ELF-1 (cell line): ENCODE data around the gene PKDREJ.
"Not testable (repeated sequence)": the region's sequence is repeated elsewhere in the genome, so short reads cannot be mapped to it uniquely, and the experiment has no call there.

Source experiments
- DNase-seq: peaks from one replicate; pipeline ENCODE4 v3.0.0-alpha.2; 2016; ENCODE audit warnings: low read depth, low spot score

The PKDREJ gene

GRCh38 chr22:46269564-46269963 lies 6.4 kb upstream of the PKDREJ start:
- no peak for DNase-seq

DNA sequence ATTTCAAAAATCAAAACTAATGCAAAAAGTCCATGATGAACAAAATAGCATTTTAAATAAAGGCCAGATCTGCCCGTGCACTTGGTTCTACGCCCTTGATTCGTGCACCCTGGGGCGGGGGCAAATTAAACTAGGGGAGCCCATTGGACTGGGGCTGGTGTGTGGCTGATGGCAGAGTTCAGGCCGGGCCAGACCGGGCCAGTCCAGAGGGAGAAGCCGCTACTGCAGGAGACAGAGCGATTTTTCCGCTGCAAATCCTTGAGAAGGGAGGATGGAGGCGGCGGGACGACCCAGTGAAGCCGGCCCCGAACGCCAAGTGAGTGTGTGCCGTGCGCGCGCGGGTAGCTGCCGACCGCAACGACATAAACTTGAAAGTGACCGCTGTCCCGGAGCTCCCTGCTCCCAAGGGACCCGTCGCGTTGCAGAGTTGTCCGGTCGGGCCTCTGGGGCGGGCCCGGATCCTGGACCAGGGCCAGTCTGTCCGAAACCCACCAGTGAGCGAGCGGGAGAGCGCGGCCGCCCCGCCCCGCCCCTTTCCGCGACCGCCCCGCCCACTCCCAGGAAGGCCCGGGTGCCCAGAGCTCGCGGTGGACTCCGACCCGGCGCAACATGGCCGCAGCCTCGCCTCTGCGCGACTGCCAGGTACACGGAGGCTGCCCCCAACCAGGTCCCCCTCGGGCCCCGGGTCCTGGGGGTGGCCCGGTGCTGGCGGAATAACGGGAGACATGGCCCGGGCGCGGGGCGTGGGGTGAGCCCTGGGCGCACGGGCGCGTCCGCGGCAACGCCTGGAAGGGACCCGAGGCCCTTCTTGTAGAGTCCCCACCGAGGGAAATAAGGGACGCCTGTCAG lies 4.5 kb upstream of the PKDREJ start, which contains the start of gene TTC38:
TSS of gene TTC38 (plus strand) at position 578 of the 849 bp plus-strand sequence. CDS start at position 610, 32 bp downstream.
- DNase-seq, result peak; percentile 65

DNA sequence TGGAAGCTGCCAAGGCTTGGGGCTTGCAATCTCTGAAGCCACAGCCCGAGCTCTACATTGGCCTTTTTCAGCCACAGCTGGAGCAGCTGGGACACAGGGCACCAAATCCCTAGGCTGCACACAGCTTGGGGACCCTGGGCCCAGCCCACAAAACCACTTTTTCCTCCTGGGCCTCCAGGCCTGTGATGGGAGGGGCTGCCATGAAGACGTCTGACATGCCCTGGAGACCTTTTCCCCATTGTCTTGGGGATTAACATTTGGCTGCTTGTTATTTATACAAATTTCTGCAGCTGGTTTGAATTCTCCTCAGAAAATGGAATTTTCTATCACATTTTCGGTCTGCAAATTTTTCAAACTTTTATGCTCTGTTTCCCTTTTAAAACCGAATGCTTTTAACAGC lies 2.5 kb upstream of the PKDREJ start:
- not testable (repeated sequence) for DNase-seq

- DNase-seq, result not testable (repeated sequence)
These were observed 1.4 kb upstream of the PKDREJ start for GRCh38 chr22:46264520-46264919.

DNA sequence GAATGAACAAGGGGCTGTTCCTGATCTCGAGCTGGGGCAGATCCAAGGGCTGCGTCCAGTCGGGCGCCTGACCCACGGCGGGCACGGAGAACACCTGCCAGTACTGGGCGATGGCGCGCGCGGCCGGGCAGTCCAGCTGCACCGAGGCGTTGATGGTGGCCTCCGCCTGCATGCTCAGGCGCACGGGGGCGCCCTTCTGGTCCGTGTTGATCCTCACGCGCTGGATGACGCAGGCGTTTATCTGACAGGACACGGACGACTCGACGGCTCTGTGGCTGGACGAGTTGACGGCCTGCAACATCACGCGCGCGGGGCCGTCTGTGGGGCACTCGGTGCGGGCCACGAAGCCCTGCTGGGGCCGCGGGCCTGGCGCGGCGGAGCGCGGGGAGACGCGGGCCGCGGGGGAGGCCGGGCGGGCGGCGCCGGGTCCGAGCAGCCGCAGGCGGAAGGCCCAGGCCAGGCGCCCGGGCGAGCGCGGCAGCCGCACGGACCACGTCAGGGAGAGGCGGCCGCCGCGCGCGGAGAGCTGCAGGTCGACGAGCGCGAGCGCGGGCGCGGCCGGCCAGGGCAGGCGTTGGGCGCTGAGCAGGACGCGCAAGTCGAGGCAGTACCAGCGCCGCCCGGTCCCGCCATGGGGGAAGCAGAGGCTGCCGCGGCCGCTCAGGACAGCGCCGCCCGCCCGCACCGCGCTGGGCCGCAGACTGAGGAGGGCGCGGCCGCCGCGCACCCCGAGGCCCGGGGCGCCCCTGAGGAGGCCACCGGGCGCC lies 511 bp downstream of the PKDREJ start:
- peak; percentile 71 for DNase-seq

- no peak for DNase-seq
These were observed 3.1 kb downstream of the PKDREJ start for GRCh38 chr22:46260038-46260437.

DNA sequence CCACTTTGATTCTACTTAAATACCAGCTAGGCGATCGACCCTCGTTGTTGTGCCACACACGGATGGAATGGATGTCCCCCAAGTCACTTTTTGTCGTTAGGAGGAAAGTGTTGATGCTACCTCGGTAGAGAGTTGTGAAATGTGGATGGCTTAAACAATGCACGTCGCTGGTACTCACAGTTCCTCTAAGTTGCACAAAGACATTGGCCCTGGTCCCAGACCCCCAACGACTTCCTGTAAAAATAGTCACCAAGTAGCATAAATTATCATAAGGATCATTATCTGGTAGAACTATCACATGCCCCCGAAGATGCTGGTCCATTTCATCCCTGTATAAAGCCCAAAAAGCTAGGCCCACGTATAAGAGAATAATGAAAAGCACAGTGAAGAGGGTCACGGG lies 3.8 kb downstream of the PKDREJ start:
- DNase-seq, result no peak

DNA sequence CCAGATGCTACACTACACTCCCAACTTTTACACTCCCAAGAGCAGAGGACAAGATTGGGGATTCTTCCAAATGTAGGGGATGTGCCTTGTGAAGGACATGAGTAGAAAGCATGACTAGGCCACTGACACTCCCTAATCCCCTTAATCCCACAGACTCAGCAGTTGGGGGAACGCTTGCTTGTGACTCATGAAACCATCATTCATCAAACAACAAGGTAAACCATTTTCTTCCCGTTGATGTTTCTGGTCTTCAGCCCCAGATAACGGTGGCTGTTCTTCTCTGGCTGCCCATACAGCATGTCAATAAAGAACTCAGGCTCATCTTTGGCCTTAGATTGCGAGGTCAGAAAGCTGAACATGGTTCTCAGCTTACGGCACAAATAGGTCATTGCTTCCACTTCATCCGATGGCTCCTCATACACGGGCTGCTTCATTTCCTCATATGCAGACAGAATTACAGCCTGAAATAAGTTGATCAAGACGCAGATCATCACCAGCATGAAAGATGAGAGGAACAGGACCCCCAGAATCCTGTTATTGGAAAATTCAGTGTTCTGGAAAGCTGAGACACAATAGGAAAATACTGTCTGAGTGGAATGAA lies 6.7 kb downstream of the PKDREJ start:
- DNase-seq, result peak; percentile 52

- DNase-seq, result no peak
These were observed 11.2 kb downstream of the PKDREJ start for GRCh38 chr22:46251816-46252380.

DNA sequence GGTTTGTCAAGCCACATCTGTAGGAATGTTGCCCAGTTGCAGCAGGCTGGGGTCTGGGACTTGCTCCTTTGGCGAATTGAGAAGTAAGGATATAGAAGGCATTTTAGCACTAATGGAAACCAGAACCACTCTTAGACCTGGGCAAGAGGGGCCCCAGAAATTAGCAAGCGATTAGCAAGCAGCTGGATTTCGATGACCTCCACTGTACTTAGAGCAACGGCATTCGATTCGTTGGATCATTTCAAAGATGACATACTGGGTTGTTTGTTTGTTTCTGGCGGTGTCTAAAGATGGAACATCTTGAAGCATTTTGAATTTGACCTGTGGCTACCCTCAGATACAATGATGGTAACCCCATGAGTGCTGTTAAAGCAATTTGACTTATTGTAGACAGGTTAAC lies 11.9 kb downstream of the PKDREJ start:
- no peak for DNase-seq

DNA sequence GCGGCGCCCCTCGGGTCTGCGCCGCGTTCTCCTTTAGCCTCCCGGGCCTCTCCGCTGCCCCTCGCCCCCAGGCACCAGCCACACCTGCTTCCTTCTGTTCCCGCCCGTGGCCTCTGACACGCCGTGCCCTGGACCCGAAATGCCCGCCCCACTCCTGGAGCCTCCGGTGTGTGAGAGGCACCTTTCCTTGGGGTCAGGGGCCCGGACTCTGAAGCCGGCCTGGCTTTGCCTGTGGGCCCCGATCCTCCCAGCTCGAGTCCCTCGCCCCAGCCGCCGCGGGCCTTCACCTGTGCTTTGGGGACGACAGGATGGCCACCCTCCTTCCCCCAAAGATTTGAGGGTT lies 12.4 kb downstream of the PKDREJ start:
- DNase-seq, result no peak

DNA sequence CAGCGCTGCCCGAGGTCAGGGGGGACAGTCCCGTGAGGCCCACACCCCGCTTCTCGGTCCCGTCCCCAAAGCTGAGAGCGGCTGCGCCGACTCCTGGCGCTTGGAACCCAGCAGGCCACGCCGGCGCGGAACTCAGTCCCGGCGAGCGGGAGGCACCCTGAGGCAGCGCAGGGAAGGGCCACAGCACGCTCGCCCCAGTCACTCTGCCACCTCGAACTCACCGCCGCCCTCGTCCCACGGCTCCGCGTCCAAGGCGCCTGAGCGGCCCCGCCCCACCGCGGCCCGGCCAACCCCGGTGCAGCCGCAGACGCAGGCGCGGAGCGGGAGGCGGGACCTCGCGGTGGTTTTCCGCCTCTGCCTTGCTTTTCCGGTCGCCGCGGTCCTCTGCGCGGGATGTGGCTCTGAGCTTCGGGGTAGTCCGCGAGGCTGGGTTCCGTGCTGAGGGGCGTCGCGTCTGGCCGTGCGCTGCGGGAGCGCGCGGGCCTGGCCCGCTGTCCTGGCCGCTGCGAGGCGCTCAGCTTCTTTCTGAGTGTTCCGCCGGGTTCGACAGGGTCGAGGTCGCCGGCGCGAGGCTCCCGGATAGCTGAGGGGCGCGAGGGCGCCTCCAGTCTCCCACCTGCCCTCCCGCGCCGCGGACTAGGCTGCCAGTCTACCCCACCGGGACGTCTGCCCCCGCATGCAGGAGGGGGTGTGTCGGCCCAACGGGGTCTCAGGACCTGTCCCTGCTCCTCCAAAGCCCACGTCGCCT lies 12.9 kb downstream of the PKDREJ start, which contains the start of gene CDPF1:
TSS of gene CDPF1 (minus strand) at position 259 of the 748 bp plus-strand sequence. CDS start 2,009 bp downstream, outside the sequence.
- peak; percentile 85 for DNase-seq

DNA sequence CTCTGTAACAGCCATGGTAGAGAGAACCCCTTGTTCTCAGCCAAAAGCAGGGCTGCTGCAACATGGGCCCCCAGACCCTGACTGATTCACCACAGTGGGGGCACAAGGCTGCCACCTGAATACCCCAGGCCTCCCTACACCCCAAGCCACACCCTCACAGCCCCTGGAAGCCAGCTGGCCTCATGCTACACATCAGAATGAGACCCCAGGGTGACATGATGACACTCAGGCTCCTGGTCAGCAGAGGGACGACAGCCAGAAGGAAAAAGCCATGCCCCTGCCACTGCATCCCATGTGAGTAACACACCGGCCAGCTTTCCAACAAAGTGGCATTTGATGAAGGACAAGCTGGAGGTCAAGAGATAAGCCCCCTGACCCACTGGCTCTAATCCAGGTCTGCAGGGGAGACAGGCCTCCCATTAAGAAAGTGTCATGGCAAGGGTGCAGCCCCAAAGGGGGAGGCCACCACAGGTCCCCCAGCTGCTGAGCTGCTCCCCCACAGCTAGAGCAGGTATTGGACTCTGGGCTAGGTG lies 15.6 kb downstream of the PKDREJ start:
- DNase-seq, result no peak

- DNase-seq, result no peak
These were observed 17.0 kb downstream of the PKDREJ start for GRCh38 chr22:46246178-46246577.

DNA sequence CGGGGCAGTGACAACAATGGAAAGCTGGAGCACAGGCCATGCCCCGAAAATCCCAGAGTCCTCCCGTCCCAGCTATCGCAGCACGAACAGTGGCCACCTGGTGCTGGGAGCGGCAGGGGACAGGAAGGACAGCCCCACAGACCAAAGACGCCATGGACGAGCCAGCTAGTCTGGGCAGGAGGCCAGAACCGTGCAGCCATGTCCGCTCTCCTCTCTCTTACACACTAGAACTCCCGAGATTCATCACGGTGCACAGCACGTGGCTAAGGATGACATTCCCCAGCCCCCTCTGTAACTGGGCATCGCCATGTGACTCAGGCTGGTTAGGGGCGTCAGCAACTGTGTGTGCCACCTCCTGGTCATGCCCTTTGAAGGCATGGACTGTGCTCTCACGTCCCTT lies 17.6 kb downstream of the PKDREJ start:
- no peak for DNase-seq

- no peak for DNase-seq
These were observed 18.4 kb downstream of the PKDREJ start for GRCh38 chr22:46244771-46245170.

- no peak for DNase-seq
These were observed 21.1 kb downstream of the PKDREJ start for GRCh38 chr22:46242076-46242475.

DNA sequence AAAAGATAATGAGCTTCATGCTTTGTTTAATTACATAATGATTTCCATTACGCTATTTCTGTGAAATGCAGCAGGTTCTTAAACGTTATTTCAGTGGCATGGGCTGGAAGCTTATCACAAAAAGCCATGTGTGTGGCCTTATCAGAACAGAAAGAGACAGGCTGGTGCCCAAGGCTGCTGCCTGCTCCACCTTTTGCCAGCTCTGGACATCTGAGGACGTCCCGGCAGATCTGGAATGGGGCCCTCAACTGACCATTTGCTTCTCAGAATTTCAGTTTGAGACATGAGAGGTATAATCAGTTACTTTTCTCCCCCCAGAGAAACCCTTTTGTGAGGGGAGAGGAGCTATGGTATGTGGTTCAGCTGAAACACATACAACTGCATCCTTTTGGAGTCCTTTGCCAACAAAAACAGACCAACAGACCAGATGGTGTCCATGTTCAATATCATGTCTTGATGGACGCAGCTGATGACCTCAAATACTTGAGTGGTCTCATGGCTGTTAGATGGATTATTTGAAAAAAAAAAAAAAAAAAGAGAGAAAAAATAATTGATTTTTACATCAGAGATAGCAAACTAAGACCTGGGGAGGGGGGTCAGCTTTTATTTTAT lies 21.6 kb downstream of the PKDREJ start:
- no peak for DNase-seq

DNA sequence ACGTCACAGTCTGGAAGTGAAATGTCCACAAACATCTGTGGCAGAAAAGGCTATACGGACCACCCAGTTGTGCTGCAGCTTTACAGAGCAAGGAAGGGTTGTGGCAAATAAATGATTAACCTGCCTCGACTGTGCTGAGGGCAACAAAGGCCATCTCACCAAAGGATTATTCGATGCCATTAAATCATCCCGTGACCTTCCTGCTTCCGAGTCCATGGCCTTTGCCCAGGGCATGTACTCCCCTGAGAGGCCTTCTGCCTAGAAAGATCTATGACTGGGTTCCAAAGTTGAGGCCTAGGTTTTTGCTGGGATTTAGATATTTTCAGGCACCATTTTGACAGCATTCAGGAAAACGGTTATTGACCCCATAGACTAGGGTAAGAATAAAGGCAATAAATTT lies 22.2 kb downstream of the PKDREJ start:
- no peak for DNase-seq

GRCh38 chr22:46240506-46240905 lies 22.6 kb downstream of the PKDREJ start:
- DNase-seq, result no peak

DNA sequence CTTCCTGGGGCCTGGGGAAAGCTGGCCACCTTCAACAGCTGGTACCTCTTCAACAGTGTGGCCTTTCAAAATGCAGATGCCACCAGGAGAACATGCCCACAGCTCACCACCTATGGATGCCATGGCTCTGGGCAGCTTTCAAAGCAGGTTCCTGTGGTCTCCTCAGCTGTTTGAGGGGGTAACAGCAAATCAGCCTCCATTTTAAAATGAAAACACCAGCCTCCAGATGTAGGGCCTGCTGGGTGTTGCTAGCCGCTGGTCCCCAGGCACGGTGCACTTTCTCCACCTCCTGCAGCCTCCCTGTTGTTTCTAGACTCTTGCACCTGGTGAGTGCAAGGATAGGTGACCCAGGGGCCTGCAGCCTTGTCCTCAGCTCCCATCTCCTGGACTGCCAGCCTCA lies 23.1 kb downstream of the PKDREJ start:
- DNase-seq, result no peak
